ENCODE results near the gene TMEM151A. TPM values are rescaled to one million over a fixed set of nuclear protein-coding genes. Genes with fewer than 3 reads are reported as not detected.

The TMEM151A gene
- total and polyA plus RNA-seq, 7 donors, result 0.27 to 0.36 (median 0.36) TPM; not detected in 4

DNA sequence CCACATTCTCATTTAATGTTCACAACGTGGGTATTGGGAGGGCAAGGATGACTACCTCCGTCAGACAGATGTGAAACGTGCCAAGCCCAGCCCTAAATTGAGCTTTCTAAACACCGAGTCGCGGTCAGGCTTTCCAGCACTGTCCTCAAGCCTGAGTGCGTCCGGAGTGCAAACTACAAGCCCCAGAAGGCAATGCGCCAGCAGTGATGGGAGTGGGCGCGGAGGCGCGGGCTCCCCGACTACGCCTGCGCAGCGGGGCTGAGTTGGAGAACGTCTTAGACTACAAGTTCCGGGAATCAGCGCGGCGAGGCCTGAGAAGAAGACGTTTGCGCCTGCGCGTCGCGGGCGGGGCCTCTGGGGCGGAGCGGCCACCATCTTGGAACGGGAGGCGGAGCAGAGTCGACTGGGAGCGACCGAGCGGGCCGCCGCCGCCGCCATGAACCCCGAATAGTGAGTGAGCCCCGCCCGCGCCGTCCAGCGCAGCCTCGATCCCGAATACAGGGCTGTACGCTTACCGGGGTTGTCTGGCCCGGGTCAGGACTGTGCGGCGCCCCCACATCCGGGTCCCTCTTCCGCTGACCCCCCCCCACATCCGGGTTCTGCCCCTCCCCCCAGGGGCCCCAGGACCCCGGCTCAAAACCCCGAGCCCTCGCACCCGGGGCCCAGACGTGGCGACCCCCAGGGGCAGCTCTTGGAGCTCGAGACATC lies 23.3 kb upstream of the TMEM151A start, which contains the start of gene RAB1B:
Gene RAB1B (plus strand): TSS at position 396 of the 708 bp plus-strand sequence. CDS start 41 bp downstream, at position 437.
- Histone ChIP-seq H3K27me3 (no peaks in the 10 kb centered on the region), H3K9me3 (no peaks in the 10 kb centered on the region), H3K27ac (peak within 1 kb of the TSS; percentile 96 to 99 (median 97)), H3K4me3 (peak within 1 kb of the TSS; percentile 73 to 94 (median 84)), H3K4me1 (peaks cover 0 to 35% (median 30%) of the 10 kb centered on the region in 4 donors), H3K36me3 (peaks cover 17 to 45% (median 28%) of the 10 kb centered on the region in 4 donors)
- peak; percentile 100 for DNase-seq
- 0% methylated on average over 64 of the region's 64 CpGs for WGBS, 2 donors
- intact Hi-C loops (cut with DNase I), result no loop called here
- TF ChIP-seq POLR2AphosphoS5 (IDR thresholded peaks at IDR 0.05), result peak; percentile 95 to 97 (median 96)
- peak; percentile 59 to 81 for TF ChIP-seq POLR2A (IDR thresholded peaks at IDR 0.05)
- no peak for TF ChIP-seq EP300 (IDR thresholded peaks at IDR 0.05)

DNA sequence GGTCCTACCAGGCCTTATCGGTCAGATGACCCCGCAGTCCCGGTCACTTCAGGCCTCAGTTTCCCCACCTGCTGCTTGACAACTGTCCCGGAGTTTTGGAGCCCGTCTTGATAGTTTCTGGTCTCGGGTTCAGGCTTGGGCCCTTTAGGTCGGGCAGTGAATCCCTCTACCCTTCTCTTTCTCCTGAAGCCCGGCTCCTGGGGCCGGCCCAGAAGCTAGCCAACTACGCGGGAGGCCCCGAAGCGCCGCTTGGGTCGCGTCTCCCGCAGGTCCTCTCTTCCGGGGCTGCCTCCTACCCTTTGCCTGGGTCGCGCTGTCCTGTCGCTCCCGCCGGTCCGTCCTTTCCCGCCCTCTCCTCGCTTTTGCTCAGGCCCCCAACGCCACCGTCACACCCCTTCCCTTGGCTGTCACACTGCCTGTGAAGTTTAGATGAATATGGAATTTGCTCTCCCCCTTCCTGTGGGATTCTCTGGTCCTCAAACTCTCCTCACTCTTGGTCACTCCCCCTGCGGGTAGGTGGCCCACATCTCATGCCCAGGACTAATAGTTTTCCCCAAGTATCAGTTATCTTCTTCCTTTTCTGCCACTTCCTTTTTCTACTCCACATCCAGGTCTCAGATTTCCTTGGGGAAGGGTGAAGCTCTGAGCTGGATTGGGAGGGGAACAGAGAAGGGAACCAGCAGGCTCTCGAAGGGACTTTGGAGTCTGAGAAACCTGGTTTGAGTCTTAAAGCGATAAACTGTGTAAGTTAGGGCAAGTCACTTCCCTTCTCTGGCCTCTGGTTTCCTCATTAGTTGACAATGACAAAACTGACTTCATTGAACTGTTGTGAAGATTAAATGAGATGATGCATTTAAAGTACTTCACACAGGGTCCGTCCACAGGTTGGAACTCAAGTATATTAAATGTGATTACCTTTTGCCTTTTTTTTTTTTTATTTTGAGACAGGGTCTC lies 22.5 kb upstream of the TMEM151A start:
- peak overlapping the region; percentile 73 to 94 (median 84) for H3K4me3 ChIP-seq
- H3K27ac ChIP-seq, result peak overlapping the region; percentile 96 to 99 (median 97)
- WGBS, 2 donors, result 2 to 3% methylated on average over 32 of the region's 32 CpGs
- H3K4me1 ChIP-seq, result peaks cover 0 to 35% (median 30%) of the 10 kb centered on the region in 4 donors
- no peak for DNase-seq
- no peaks in the 10 kb centered on the region for H3K27me3 ChIP-seq
- peaks cover 23 to 45% (median 33%) of the 10 kb centered on the region in 4 donors for H3K36me3 ChIP-seq
- no peak for TF ChIP-seq POLR2A (IDR thresholded peaks at IDR 0.05)
- TF ChIP-seq, protein P1, sequence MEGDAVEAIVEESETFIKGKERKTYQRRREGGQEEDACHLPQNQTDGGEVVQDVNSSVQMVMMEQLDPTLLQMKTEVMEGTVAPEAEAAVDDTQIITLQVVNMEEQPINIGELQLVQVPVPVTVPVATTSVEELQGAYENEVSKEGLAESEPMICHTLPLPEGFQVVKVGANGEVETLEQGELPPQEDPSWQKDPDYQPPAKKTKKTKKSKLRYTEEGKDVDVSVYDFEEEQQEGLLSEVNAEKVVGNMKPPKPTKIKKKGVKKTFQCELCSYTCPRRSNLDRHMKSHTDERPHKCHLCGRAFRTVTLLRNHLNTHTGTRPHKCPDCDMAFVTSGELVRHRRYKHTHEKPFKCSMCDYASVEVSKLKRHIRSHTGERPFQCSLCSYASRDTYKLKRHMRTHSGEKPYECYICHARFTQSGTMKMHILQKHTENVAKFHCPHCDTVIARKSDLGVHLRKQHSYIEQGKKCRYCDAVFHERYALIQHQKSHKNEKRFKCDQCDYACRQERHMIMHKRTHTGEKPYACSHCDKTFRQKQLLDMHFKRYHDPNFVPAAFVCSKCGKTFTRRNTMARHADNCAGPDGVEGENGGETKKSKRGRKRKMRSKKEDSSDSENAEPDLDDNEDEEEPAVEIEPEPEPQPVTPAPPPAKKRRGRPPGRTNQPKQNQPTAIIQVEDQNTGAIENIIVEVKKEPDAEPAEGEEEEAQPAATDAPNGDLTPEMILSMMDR (IDR thresholded peaks at IDR 0.05), result no peak
- TF ChIP-seq EP300 (IDR thresholded peaks at IDR 0.05), result no peak
- TF ChIP-seq POLR2AphosphoS5 (IDR thresholded peaks at IDR 0.05), result no peak
- H3K9me3 ChIP-seq, result no peaks in the 10 kb centered on the region
- intact Hi-C loops (cut with DNase I), result no loop called here

DNA sequence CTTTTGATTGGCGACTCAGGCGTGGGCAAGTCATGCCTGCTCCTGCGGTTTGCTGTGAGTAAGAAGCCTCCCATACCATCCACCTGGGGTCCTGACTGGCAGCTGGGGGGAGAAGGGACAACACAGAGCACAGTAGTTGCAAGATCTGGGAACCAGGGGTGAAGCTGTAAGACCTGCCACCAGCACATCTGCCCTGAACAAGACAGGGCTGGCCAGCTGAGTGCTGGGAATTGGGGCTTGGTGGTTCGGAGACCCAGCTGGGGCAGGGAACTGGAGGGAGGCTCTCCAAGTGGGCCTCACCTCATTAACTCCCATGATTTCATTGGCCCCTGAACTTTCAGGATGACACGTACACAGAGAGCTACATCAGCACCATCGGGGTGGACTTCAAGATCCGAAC lies 19.9 kb upstream of the TMEM151A start:
- no peak for DNase-seq
- Histone ChIP-seq H3K4me3 (no peak overlapping the region), H3K4me1 (peaks cover 0 to 24% (median 18%) of the 10 kb centered on the region in 4 donors), H3K27me3 (no peaks in the 10 kb centered on the region), H3K36me3 (peaks cover 23 to 54% (median 41%) of the 10 kb centered on the region in 4 donors), H3K9me3 (no peaks in the 10 kb centered on the region), H3K27ac (no peak overlapping the region)
- intact Hi-C loops (cut with DNase I), result no loop called here
- WGBS, 2 donors, result 93 to 95% methylated on average over 7 of the region's 7 CpGs
- no peak for TF ChIP-seq EP300 (IDR thresholded peaks at IDR 0.05)
- no peak for TF ChIP-seq POLR2AphosphoS5 (IDR thresholded peaks at IDR 0.05)
- TF ChIP-seq, protein P1 (IDR thresholded peaks at IDR 0.05), result no peak
- no peak for TF ChIP-seq POLR2A (IDR thresholded peaks at IDR 0.05)

DNA sequence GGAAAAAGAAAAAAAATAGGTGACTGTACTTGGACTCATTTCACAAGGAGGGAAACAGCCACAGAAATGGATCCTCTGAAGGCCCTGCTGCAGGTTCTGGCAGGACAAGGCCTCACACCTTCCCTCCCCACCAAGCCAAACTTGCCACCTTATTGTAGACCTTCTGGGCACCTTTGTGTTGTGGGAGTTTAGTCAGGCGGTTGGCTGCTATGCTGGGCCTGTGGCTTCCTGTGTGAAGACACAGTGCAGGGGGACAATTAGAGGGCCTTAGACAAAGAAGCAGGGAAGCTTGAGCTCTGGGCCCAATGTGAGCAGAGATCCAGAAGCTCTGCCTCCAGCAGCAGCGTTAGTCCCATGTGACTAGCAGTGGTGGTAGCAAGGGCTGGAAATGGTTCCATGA lies 19.1 kb upstream of the TMEM151A start:
- WGBS, 2 donors, result 86 to 94% methylated on average over 2 of the region's 2 CpGs
- Histone ChIP-seq H3K27ac (no peak overlapping the region), H3K9me3 (no peaks in the 10 kb centered on the region), H3K27me3 (no peaks in the 10 kb centered on the region), H3K4me3 (no peak overlapping the region), H3K4me1 (peaks cover 0 to 24% (median 18%) of the 10 kb centered on the region in 4 donors), H3K36me3 (peaks cover 23 to 54% (median 41%) of the 10 kb centered on the region in 4 donors)
- no peak for DNase-seq
- intact Hi-C loops (cut with DNase I), result no loop called here
- TF ChIP-seq POLR2AphosphoS5 (IDR thresholded peaks at IDR 0.05), result no peak
- TF ChIP-seq, protein P1 (IDR thresholded peaks at IDR 0.05), result no peak
- no peak for TF ChIP-seq POLR2A (IDR thresholded peaks at IDR 0.05)
- TF ChIP-seq EP300 (IDR thresholded peaks at IDR 0.05), result no peak
